Neutrophil (primary cell): ENCODE measurements around the gene ZFP64.
A peak's percentile ranks its signal among the peaks of the same experiment; 100 is the strongest.

Experiments
- H3K27ac ChIP-seq: fragments of 200-600 bp; sonication (generic); 2 replicates; pipeline ENCODE4 v1.5.1; 2016; ENCODE audit warnings: mild to moderate bottlenecking, moderate library complexity
- H3K27me3 ChIP-seq: fragments of 200-600 bp; sonication (generic); 2 replicates; pipeline ENCODE4 v1.6.0; 2016; ENCODE audit warnings: mild to moderate bottlenecking
- H3K36me3 ChIP-seq: fragments of 200-600 bp; sonication (generic); 2 replicates; pipeline ENCODE4 v1.5.1; 2017
- H3K4me1 ChIP-seq, 2 experiments: fragments of 200-600 bp in 1 of 2; sonication (generic) in 1 of 2; 1 replicate in 1 of 2; 2 replicates in 1 of 2; pipeline versions ENCODE4 v1.5.1 to v1.6.1; 2013 to 2016; ENCODE audit warnings: low read depth in 1 of 2, low read length in 1 of 2, mild to moderate bottlenecking in 1 of 2, moderate library complexity in 1 of 2; ENCODE audit not compliant: control insufficient read depth in 1 of 2, insufficient read depth in 1 of 2
- H3K4me3 ChIP-seq, 2 experiments: fragments of 200-600 bp in 1 of 2; sonication (generic) in 1 of 2; 1 replicate in 1 of 2; 2 replicates in 1 of 2; pipeline ENCODE4 v1.5.1; 2013 to 2016; ENCODE audit warnings: low read depth in 1 of 2, low read length in 1 of 2, mild to moderate bottlenecking in 1 of 2, moderate library complexity in 1 of 2
- H3K9me3 ChIP-seq: fragments of 200-600 bp; sonication (generic); 2 replicates; pipeline ENCODE4 v1.5.1; 2016
- TF ChIP-seq, protein P1 (sequence below): fragments of 200-600 bp; sonication (generic); IDR thresholded peaks from 2 replicates; pipeline ENCODE4 v1.5.1; 2016; ENCODE audit warnings: antibody characterized with exemption

ZFP64 gene

DNA sequence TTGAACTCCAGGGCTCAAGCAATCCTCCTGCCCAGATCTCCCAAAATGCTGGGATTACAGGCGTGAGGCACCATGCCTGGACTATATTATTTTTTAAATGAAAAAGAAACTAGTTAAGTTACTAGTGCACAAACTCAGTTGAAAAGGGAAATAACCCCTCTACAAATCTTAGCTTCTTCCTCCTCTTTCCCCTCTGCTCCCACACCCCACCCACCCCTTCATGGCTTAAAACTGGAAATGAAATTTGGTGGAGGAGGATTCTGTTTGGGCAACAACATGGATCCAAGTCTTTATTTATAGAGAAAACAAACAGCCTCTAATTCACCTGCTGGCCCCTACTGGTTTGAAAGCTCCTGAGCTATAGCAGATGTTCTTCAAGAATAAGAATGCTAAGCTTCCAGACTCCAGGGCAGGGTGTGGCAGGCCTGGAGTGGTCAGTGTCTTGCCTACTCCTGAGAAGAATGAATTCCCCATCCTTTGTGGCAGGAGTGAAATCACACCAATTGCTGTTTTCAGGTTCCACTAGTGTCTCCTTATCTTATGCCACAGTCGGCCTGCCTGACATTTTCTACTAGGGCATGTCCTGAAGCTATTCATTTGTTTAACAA is 73.5 kb downstream of the ZFP64 start:
- Histone ChIP-seq H3K4me3 (no peak overlapping the region), H3K36me3 (no peaks in the 10 kb centered on the region), H3K4me1 (no peaks in the 10 kb centered on the region), H3K27ac (no peak overlapping the region), H3K27me3 (no peaks in the 10 kb centered on the region), H3K9me3 (no peaks in the 10 kb centered on the region)
- TF ChIP-seq, protein P1, sequence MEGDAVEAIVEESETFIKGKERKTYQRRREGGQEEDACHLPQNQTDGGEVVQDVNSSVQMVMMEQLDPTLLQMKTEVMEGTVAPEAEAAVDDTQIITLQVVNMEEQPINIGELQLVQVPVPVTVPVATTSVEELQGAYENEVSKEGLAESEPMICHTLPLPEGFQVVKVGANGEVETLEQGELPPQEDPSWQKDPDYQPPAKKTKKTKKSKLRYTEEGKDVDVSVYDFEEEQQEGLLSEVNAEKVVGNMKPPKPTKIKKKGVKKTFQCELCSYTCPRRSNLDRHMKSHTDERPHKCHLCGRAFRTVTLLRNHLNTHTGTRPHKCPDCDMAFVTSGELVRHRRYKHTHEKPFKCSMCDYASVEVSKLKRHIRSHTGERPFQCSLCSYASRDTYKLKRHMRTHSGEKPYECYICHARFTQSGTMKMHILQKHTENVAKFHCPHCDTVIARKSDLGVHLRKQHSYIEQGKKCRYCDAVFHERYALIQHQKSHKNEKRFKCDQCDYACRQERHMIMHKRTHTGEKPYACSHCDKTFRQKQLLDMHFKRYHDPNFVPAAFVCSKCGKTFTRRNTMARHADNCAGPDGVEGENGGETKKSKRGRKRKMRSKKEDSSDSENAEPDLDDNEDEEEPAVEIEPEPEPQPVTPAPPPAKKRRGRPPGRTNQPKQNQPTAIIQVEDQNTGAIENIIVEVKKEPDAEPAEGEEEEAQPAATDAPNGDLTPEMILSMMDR, result no peak

DNA sequence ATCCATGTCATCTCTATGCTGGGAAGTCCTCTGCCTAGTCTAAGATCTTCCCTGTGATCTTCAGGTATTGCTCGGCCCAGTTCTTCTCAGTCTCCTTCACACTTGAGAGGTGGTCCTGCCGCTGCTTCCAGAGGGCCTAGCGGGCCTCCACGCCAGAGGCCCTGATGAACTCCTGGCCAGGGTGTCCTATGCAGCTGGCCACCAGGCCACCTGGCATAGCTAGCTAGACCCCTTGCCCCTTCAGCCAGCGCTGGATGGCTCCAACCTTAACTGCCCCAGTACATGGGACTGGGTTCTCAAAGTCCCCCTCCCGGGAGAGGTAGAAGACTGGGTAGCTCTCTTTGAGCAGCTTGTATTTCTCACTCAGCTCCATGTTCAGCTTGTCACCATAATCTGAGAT is 81.1 kb downstream of the ZFP64 start:
- no peaks in the 10 kb centered on the region for H3K9me3 ChIP-seq
- no peaks in the 10 kb centered on the region for H3K36me3 ChIP-seq
- H3K4me3 ChIP-seq, result no peak overlapping the region
- no peak overlapping the region for H3K27ac ChIP-seq
- TF ChIP-seq, protein P1, result no peak
- H3K27me3 ChIP-seq, result peaks cover 26% of the 10 kb centered on the region
- peaks cover 5 to 7% of the 10 kb centered on the region in 2 experiments for H3K4me1 ChIP-seq

DNA sequence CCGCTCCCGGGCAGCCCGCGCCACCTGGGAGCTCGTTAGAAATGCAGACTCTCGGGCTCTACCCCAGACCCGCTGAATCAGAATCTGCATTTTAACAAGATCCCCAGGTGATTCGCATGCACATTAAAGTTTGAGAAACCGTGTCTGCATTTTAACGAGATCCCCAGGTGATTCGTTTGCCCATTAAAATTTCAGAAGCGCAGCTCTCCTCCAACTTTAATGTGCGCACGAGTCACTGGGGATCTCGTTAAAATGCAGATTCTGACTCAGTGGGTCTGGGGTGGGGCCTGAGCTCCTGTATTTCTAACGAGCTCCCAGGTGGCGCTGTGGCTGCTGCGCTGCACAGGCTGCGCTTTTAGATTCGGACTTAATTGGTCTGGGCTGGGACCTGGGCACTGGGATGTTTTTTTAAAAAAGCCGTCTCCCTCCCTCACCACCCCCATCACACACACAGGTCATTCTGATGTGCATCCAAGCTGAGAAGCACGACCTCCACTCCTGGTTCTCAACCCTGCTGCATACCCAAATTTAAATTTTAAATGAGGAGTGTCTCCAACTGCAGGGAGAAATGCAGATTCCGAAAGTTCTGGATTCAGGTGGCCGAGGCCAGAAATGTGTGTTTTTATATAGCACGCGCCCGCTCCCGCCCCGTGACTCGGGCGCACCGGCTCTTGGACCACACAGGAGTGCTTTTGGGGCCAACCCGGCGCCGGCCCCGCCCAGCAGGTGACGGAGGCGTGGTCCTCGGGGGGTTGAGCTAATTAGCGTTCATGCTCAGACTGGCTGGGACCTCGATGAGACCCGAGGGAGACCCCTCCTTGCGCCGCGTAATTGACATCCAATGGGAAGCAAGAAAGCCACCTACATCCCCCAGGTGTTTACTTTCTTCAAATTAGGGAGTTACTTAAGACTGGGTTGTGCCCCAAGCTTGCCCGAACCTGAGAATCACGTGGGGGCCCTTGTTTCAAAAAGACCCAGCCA is 85.8 kb downstream of the ZFP64 start:
- no peaks in the 10 kb centered on the region for H3K9me3 ChIP-seq
- H3K27ac ChIP-seq, result no peak overlapping the region
- TF ChIP-seq, protein P1, result no peak
- peaks cover 70% of the 10 kb centered on the region for H3K27me3 ChIP-seq
- H3K4me3 ChIP-seq, result peak overlapping the region in 1 of 2 experiments; percentile 20
- peaks cover 26 to 27% of the 10 kb centered on the region in 2 experiments for H3K4me1 ChIP-seq
- no peaks in the 10 kb centered on the region for H3K36me3 ChIP-seq

DNA sequence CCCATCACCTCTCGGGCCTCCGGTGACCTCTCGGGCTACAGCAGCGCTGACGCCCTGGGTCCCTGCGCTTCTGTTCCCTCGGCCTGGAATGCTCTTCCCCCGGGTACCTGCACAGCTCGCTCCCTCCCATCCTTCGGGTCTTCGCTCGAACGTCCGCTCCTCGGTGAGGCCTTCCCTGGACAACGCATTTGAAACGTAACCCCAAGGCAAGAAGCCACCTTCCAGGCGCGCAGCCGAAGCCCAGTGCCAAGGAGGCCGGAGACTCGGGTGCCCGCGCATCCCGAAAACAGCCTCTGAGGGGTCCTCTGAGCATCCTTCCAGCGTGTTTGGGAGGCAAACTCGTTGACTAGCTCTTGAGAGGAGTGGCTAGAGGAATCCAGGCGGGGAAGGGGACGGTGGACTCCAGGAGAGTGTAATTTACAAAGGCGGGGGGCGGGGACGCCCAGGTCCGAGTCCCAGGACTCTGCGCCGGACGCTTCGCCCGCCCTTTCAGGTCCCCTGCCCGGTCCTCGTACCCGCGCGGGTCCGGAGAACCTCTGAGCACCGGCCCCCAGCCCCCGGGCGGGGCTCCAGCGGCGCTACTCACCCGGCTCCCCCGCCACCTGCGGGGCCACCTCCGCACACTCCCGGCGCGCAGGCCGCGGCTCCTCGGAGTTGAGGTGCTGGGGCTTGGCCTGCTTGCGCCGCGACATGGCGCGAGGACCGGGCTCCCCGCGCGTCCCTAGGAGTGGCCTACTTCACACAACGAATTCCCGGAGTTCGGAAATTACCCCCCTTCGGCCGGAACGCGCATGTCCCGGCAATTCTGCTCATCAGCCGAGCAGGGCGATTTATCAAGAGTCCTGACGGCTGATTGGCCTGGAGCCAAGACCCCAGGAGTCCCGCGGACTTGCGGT is 86.8 kb downstream of the ZFP64 start:
- no peaks in the 10 kb centered on the region for H3K9me3 ChIP-seq
- H3K36me3 ChIP-seq, result no peaks in the 10 kb centered on the region
- peaks cover 26 to 27% of the 10 kb centered on the region in 2 experiments for H3K4me1 ChIP-seq
- peak overlapping the region in 1 of 2 experiments; percentile 20 for H3K4me3 ChIP-seq
- no peak overlapping the region for H3K27ac ChIP-seq
- H3K27me3 ChIP-seq, result peaks cover 74% of the 10 kb centered on the region
- TF ChIP-seq, protein P1, result no peak

DNA sequence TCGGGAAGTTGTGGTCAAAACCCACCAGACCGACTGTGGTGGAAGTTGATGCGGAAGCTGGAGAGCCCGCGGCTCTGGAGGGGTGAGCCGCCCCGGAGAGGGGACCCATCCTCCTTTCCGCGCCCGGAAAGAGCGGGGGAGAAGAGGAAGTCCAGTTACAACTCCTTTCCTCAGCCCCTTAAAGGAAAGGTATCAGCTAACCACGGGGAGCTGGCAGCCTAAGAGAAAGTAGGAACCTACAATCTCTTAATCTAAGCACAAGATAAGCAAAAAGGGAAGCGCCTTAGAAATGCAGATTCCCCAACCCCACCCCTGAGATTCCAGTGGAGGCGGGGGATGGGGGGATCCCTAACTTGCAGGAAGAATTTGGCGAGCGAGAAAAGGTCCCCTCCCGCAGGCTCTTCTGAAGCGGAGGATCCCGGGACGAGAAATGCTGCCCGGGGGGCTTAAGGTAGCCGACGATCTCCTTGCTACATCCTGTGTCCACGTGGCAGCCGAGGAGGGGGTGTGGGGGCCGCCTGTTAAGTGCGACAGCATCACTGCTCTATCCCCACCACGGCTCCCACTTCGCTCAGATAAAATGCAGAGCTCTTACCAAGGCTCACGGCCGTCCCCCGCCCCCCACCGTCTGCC is 87.5 kb downstream of the ZFP64 start:
- TF ChIP-seq, protein P1, result no peak
- peak overlapping the region in 1 of 2 experiments; percentile 20 for H3K4me3 ChIP-seq
- peaks cover 26 to 27% of the 10 kb centered on the region in 2 experiments for H3K4me1 ChIP-seq
- no peak overlapping the region for H3K27ac ChIP-seq
- H3K9me3 ChIP-seq, result no peaks in the 10 kb centered on the region
- peaks cover 74% of the 10 kb centered on the region for H3K27me3 ChIP-seq
- H3K36me3 ChIP-seq, result no peaks in the 10 kb centered on the region
